ENCODE results near the gene SLC22A6. TPM values are rescaled to one million over a fixed set of nuclear protein-coding genes. Genes with fewer than 3 reads are reported as not detected.

Gene SLC22A6
- total and polyA plus RNA-seq, 4 donors = not detected

DNA sequence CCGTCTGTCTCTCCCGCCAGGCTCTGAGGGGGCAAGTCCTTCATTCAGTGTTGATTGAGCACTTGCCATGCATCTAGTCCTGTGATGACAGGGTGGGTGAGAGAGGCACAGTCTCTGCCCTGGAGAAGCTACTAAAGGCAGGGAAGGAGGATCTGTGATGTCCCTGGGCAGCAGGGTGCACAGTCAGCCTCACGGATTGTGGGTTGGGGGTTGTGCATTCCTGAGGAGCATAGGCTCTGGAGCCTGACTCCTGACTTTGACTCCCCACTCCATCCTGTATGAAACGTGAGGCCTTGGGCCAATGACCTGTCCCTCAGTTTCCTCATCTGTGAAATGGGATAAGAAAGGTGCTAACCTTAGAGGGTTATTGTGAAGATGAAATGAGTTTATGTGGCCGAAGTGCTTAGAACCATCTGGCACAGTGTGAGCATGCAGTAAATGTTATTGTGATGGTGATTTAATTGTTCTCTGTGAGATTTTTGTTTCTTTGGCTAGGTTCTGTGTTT lies 26.2 kb upstream of the SLC22A6 start:
- no peak overlapping the region for H3K27ac ChIP-seq (ENCODE audit: low read depth in 1 of 2, low read length in 1 of 2)
- no peaks in the 10 kb centered on the region for H3K36me3 ChIP-seq (ENCODE audit: control insufficient read depth in 4 of 4, insufficient read depth in 4 of 4, low read length in 4 of 4)
- DNase-seq = no peak
- H3K4me1 ChIP-seq (ENCODE audit: control insufficient read depth in 5 of 5, insufficient read depth in 5 of 5, low read length in 5 of 5) = peaks cover 0 to 5% (median 0%) of the 10 kb centered on the region in 5 donors
- WGBS, 2 donors = 83 to 84% methylated on average over 5 of the region's 5 CpGs
- H3K27me3 ChIP-seq (ENCODE audit: control insufficient read depth in 3 of 3, insufficient read depth in 3 of 3, low read length in 2 of 3) = no peaks in the 10 kb centered on the region
- peaks cover 0 to 2% (median 0%) of the 10 kb centered on the region in 4 donors for H3K9me3 ChIP-seq (ENCODE audit: control insufficient read depth in 4 of 4, insufficient read depth in 3 of 4, low read length in 3 of 4)
- ATAC-seq (ENCODE audit: insufficient read depth, low FRiP score) = no peak
- TF ChIP-seq, protein P1, sequence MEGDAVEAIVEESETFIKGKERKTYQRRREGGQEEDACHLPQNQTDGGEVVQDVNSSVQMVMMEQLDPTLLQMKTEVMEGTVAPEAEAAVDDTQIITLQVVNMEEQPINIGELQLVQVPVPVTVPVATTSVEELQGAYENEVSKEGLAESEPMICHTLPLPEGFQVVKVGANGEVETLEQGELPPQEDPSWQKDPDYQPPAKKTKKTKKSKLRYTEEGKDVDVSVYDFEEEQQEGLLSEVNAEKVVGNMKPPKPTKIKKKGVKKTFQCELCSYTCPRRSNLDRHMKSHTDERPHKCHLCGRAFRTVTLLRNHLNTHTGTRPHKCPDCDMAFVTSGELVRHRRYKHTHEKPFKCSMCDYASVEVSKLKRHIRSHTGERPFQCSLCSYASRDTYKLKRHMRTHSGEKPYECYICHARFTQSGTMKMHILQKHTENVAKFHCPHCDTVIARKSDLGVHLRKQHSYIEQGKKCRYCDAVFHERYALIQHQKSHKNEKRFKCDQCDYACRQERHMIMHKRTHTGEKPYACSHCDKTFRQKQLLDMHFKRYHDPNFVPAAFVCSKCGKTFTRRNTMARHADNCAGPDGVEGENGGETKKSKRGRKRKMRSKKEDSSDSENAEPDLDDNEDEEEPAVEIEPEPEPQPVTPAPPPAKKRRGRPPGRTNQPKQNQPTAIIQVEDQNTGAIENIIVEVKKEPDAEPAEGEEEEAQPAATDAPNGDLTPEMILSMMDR (IDR thresholded peaks at IDR 0.05; ENCODE audit: control extremely low read depth, extremely low read depth) = no peak
- H3K9ac ChIP-seq (ENCODE audit: insufficient read depth in 1 of 2, low read length in 2 of 2) = no peak overlapping the region
- no peak overlapping the region for H3K4me3 ChIP-seq

DNA sequence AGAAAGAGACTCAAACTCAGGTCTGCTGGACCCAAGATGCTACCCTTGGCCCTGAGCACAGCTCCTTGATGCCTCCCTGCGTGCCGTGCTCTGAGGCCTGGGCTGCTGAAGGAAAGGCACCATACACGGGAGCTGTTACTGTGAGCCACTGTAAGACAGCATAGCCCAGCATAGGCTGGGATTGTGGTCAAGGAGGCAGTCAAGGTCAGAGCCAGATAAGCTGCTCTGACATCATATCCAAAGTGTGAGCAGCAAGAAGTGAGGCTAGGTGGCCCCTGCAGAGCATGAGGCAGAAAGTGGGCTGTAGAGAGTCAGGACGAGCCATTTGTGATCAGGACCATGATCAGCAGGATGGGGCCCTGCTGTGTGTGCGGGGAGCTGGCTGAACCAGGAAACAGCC lies 23.2 kb upstream of the SLC22A6 start:
- no peaks in the 10 kb centered on the region for H3K9me3 ChIP-seq (ENCODE audit: control insufficient read depth in 4 of 4, insufficient read depth in 3 of 4, low read length in 3 of 4)
- TF ChIP-seq, protein P1 (IDR thresholded peaks at IDR 0.05; ENCODE audit: control extremely low read depth, extremely low read depth) = no peak
- H3K36me3 ChIP-seq (ENCODE audit: control insufficient read depth in 4 of 4, insufficient read depth in 4 of 4, low read length in 4 of 4) = no peaks in the 10 kb centered on the region
- no peak for DNase-seq
- 91 to 96% methylated on average over 5 of the region's 5 CpGs for WGBS, 2 donors
- no peaks in the 10 kb centered on the region for H3K4me1 ChIP-seq (ENCODE audit: control insufficient read depth in 5 of 5, insufficient read depth in 5 of 5, low read length in 5 of 5)
- no peak overlapping the region for H3K27ac ChIP-seq (ENCODE audit: low read depth in 1 of 2, low read length in 1 of 2)
- H3K9ac ChIP-seq (ENCODE audit: insufficient read depth in 1 of 2, low read length in 2 of 2) = no peak overlapping the region
- H3K27me3 ChIP-seq (ENCODE audit: control insufficient read depth in 3 of 3, insufficient read depth in 3 of 3, low read length in 2 of 3) = no peaks in the 10 kb centered on the region
- no peak overlapping the region for H3K4me3 ChIP-seq
- no peak for ATAC-seq (ENCODE audit: insufficient read depth, low FRiP score)

DNA sequence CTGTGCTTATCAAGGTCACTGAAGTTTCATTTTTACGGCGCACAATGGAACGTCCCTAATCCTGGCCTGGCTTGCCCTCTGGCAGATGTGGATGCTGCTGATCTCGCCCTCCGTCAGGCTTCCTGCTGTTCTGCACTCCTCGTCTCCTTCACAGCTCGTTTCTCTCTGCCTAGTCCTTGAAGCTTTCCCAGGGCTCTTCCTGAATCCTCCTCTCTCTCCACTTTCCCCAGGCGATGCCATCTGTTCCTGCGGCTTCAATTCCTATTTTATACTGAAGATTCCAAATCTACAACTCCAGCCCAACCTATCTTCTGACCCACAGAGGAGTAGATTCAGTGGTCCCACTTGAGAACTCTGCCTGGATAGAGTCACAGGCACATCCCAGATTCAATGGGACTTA lies 16.7 kb upstream of the SLC22A6 start:
- Histone ChIP-seq H3K4me3 (no peak overlapping the region), H3K36me3 (ENCODE audit: control insufficient read depth in 4 of 4, insufficient read depth in 4 of 4, low read length in 4 of 4) (no peaks in the 10 kb centered on the region), H3K9ac (ENCODE audit: insufficient read depth in 1 of 2, low read length in 2 of 2) (no peak overlapping the region), H3K27ac (ENCODE audit: low read depth in 1 of 2, low read length in 1 of 2) (no peak overlapping the region), H3K27me3 (ENCODE audit: control insufficient read depth in 3 of 3, insufficient read depth in 3 of 3, low read length in 2 of 3) (no peaks in the 10 kb centered on the region), H3K4me1 (ENCODE audit: control insufficient read depth in 5 of 5, insufficient read depth in 5 of 5, low read length in 5 of 5) (no peaks in the 10 kb centered on the region), H3K9me3 (ENCODE audit: control insufficient read depth in 4 of 4, insufficient read depth in 3 of 4, low read length in 3 of 4) (no peaks in the 10 kb centered on the region)
- TF ChIP-seq, protein P1 (IDR thresholded peaks at IDR 0.05; ENCODE audit: control extremely low read depth, extremely low read depth) = no peak
- no peak for DNase-seq
- ATAC-seq (ENCODE audit: insufficient read depth, low FRiP score) = no peak
- WGBS, 2 donors = 78 to 83% methylated on average over 9 of the region's 9 CpGs

GRCh38 chr11:62999649-63000048 lies 14.9 kb upstream of the SLC22A6 start:
- DNase-seq (no peak), ATAC-seq (ENCODE audit: insufficient read depth, low FRiP score) (no peak)
- Histone ChIP-seq H3K9ac (ENCODE audit: insufficient read depth in 1 of 2, low read length in 2 of 2) (no peak overlapping the region), H3K9me3 (ENCODE audit: control insufficient read depth in 4 of 4, insufficient read depth in 3 of 4, low read length in 3 of 4) (no peaks in the 10 kb centered on the region), H3K27ac (ENCODE audit: low read depth in 1 of 2, low read length in 1 of 2) (no peak overlapping the region), H3K4me1 (ENCODE audit: control insufficient read depth in 5 of 5, insufficient read depth in 5 of 5, low read length in 5 of 5) (no peaks in the 10 kb centered on the region), H3K36me3 (ENCODE audit: control insufficient read depth in 4 of 4, insufficient read depth in 4 of 4, low read length in 4 of 4) (no peaks in the 10 kb centered on the region), H3K4me3 (no peak overlapping the region), H3K27me3 (ENCODE audit: control insufficient read depth in 3 of 3, insufficient read depth in 3 of 3, low read length in 2 of 3) (no peaks in the 10 kb centered on the region)
- 32 to 51% methylated on average over 7 of the region's 7 CpGs for WGBS, 2 donors
- TF ChIP-seq, protein P1 (IDR thresholded peaks at IDR 0.05; ENCODE audit: control extremely low read depth, extremely low read depth) = no peak

All from lung (tissue), 12 donors.